OCI-LY1 (cell line): Measurements from ENCODE around the gene CCL16.

Experiments used
- H2AFZ ChIP-seq: fragments of 200-600 bp; sonication (generic), shearing (Covaris generic); 2 replicates; pipeline ENCODE4 v1.6.0; 2014; ENCODE audit warnings: antibody characterized with exemption, mild to moderate bottlenecking, low read length
- H3F3A ChIP-seq: fragments of 200-600 bp; sonication (generic), shearing (Covaris generic); 2 replicates; pipeline ENCODE4 v1.6.0; 2014; ENCODE audit warnings: mild to moderate bottlenecking, antibody characterized with exemption, low read length, moderate library complexity; ENCODE audit not compliant: insufficient read depth
- H3K27ac ChIP-seq: fragments of 200-600 bp; sonication (generic); 2 replicates; pipeline ENCODE4 v1.5.1; 2014; ENCODE audit warnings: low read length, mixed run types, mild to moderate bottlenecking, low read depth; ENCODE audit not compliant: poor library complexity, severe bottlenecking
- H3K27me3 ChIP-seq: fragments of 200-600 bp; sonication (generic); 2 replicates; pipeline ENCODE4 v1.6.0; 2014; ENCODE audit warnings: antibody characterized with exemption, mild to moderate bottlenecking, low read length, moderate library complexity; ENCODE audit not compliant: insufficient read depth
- H3K36me3 ChIP-seq: fragments of 200-600 bp; sonication (generic); 2 replicates; pipeline ENCODE4 v1.6.1; 2014; ENCODE audit warnings: mild to moderate bottlenecking, antibody characterized with exemption, low read length, moderate library complexity, mixed read lengths; ENCODE audit not compliant: insufficient read depth
- H3K4me1 ChIP-seq: fragments of 200-600 bp; sonication (generic); 2 replicates; pipeline ENCODE4 v1.5.1; 2014; ENCODE audit warnings: mild to moderate bottlenecking, low read length, moderate library complexity; ENCODE audit not compliant: insufficient read depth, severe bottlenecking
- H3K4me2 ChIP-seq: fragments of 200-600 bp; sonication (generic), shearing (Covaris generic); 2 replicates; pipeline ENCODE4 v1.6.1; 2014; ENCODE audit warnings: low read length
- H3K4me3 ChIP-seq: fragments of 200-600 bp; sonication (generic); 2 replicates; pipeline ENCODE4 v1.5.1; 2014; ENCODE audit warnings: low read length, low read depth, mild to moderate bottlenecking, mixed read lengths; ENCODE audit not compliant: poor library complexity, severe bottlenecking
- H3K79me2 ChIP-seq: fragments of 200-600 bp; shearing (Covaris generic); 2 replicates; pipeline ENCODE4 v1.6.1; 2016; ENCODE audit warnings: mixed run types, low read length, mixed read lengths; ENCODE audit not compliant: insufficient read depth
- H3K9ac ChIP-seq: fragments of 200-600 bp; sonication (generic), shearing (Covaris generic); 2 replicates; pipeline ENCODE4 v1.6.1; 2014; ENCODE audit warnings: mild to moderate bottlenecking, low read length, mixed read lengths
- H3K9me2 ChIP-seq: fragments of 200-600 bp; sonication (generic), shearing (Covaris generic); 2 replicates; pipeline ENCODE4 v1.6.1; 2014; ENCODE audit warnings: low read depth, mild to moderate bottlenecking, low read length, mixed read lengths
- H3K9me3 ChIP-seq: fragments of 200-600 bp; shearing (Covaris generic); 2 replicates; pipeline ENCODE4 v1.6.1; 2014; ENCODE audit warnings: low read length, mixed read lengths
- H4K20me1 ChIP-seq: fragments of 200-600 bp; sonication (generic), shearing (Covaris generic); 2 replicates; pipeline ENCODE4 v1.6.0; 2016; ENCODE audit warnings: mild to moderate bottlenecking, low read length; ENCODE audit not compliant: insufficient read depth
- EZH2 ChIP-seq: fragments of 200-600 bp; sonication (generic), shearing (Covaris generic); IDR thresholded peaks from 2 replicates; pipeline ENCODE4 v1.8.0; 2017; ENCODE audit warnings: borderline replicate concordance, mixed run types, mild to moderate bottlenecking, antibody characterized with exemption, low read length, moderate library complexity, mixed read lengths
- TF ChIP-seq, protein P1 (sequence below): fragments of 200-600 bp; sonication (generic), shearing (Covaris generic); IDR thresholded peaks from 2 replicates; pipeline ENCODE4 v1.5.1; 2017; ENCODE audit warnings: mild to moderate bottlenecking, antibody characterized with exemption, low read length, moderate library complexity, mixed read lengths

Gene CCL16

DNA sequence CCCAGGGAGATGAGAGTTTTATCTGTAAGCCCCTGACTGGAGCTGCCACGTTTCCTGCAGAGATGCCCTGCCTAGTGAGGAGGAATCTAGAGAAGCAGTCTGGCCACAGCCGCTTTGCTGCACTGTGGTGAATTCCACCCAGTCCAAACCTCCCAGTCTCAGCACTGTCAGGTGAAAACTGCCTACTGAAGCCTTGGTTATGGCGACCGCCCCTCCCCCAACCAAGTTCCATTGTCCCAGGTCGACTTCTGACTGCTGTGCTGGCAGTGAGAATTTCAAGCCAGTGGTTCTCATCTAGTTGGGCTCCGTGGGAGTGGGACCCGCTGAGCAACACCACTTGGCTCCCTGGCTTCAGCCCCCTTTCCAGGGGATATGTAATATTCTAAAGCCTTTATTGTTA, 27.6 kb downstream of the CCL16 start:
- no peaks in the 10 kb centered on the region for H4K20me1 ChIP-seq
- H3K27me3 ChIP-seq: no peaks in the 10 kb centered on the region
- no peaks in the 10 kb centered on the region for H3K79me2 ChIP-seq
- no peak overlapping the region for H3K27ac ChIP-seq
- H3K4me1 ChIP-seq: no peaks in the 10 kb centered on the region
- no peak overlapping the region for H3K4me3 ChIP-seq
- no peak for TF ChIP-seq EZH2
- TF ChIP-seq, protein P1, sequence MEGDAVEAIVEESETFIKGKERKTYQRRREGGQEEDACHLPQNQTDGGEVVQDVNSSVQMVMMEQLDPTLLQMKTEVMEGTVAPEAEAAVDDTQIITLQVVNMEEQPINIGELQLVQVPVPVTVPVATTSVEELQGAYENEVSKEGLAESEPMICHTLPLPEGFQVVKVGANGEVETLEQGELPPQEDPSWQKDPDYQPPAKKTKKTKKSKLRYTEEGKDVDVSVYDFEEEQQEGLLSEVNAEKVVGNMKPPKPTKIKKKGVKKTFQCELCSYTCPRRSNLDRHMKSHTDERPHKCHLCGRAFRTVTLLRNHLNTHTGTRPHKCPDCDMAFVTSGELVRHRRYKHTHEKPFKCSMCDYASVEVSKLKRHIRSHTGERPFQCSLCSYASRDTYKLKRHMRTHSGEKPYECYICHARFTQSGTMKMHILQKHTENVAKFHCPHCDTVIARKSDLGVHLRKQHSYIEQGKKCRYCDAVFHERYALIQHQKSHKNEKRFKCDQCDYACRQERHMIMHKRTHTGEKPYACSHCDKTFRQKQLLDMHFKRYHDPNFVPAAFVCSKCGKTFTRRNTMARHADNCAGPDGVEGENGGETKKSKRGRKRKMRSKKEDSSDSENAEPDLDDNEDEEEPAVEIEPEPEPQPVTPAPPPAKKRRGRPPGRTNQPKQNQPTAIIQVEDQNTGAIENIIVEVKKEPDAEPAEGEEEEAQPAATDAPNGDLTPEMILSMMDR: no peak
- H3K9me2 ChIP-seq: no peaks in the 10 kb centered on the region
- no peak overlapping the region for H3K9ac ChIP-seq
- H3K9me3 ChIP-seq: no peaks in the 10 kb centered on the region
- H2AFZ ChIP-seq: no peak overlapping the region
- H3K4me2 ChIP-seq: no peak overlapping the region
- H3F3A ChIP-seq: no peaks in the 10 kb centered on the region
- H3K36me3 ChIP-seq: no peaks in the 10 kb centered on the region

DNA sequence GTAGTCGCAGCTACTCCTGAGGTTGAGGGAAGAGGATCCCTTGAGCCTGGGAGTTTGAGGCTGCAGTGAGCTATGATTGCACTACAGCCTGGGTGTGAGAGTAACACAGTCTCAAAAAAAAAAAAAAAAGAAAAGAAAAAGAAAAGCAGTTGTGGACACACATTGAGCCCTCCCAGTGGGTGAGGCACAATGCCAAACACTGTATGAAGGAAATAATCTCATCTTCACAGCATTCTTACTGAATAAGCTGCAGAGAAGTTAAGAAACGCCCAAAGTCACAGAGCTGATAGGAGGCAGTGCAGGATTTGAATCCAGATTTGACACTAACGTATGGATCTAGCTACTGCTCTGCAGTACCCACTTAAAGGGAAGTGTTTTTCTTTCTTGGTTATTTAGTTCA, 31.9 kb downstream of the CCL16 start:
- H3K27me3 ChIP-seq: no peaks in the 10 kb centered on the region
- H3K4me1 ChIP-seq: no peaks in the 10 kb centered on the region
- no peak overlapping the region for H3K4me3 ChIP-seq
- no peak overlapping the region for H3K9ac ChIP-seq
- no peak overlapping the region for H3K4me2 ChIP-seq
- no peaks in the 10 kb centered on the region for H3K79me2 ChIP-seq
- H3K9me2 ChIP-seq: no peaks in the 10 kb centered on the region
- no peaks in the 10 kb centered on the region for H3F3A ChIP-seq
- no peaks in the 10 kb centered on the region for H3K9me3 ChIP-seq
- no peak overlapping the region for H3K27ac ChIP-seq
- no peaks in the 10 kb centered on the region for H3K36me3 ChIP-seq
- TF ChIP-seq EZH2: no peak
- TF ChIP-seq, protein P1: no peak
- no peak overlapping the region for H2AFZ ChIP-seq
- no peaks in the 10 kb centered on the region for H4K20me1 ChIP-seq

DNA sequence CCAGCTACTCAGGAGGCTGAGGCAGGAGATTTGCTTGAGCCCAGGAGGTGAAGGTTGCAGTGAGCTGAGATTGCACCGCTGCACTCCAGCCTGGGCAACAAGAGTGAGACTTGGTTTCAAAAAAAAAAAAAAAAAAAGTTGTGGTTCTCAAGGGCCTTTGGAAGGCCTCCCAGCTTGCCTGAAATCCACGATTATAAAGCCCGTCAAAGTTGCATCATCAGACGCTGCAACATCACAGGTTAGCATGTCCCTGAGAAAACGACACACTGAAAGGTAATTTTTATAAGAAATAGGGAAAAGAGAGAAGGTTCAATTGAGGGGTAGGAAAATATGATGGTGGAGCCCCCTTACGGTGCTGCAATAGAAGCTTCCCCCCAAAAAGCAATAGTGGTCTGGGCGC, 33.2 kb downstream of the CCL16 start:
- H3K9me3 ChIP-seq: no peaks in the 10 kb centered on the region
- H3K9me2 ChIP-seq: no peaks in the 10 kb centered on the region
- H4K20me1 ChIP-seq: no peaks in the 10 kb centered on the region
- no peak overlapping the region for H3K4me2 ChIP-seq
- H3K27me3 ChIP-seq: no peaks in the 10 kb centered on the region
- no peak overlapping the region for H3K27ac ChIP-seq
- no peaks in the 10 kb centered on the region for H3K4me1 ChIP-seq
- no peaks in the 10 kb centered on the region for H3F3A ChIP-seq
- TF ChIP-seq, protein P1: no peak
- no peak for TF ChIP-seq EZH2
- H3K79me2 ChIP-seq: no peaks in the 10 kb centered on the region
- no peak overlapping the region for H2AFZ ChIP-seq
- H3K4me3 ChIP-seq: no peak overlapping the region
- H3K36me3 ChIP-seq: no peaks in the 10 kb centered on the region
- no peak overlapping the region for H3K9ac ChIP-seq
